ENCODE results near the gene PMAIP1.

- TF ChIP-seq CTCF (conservative IDR thresholded peaks at IDR 0.05; ENCODE audit: low read length): no peak
- TF ChIP-seq EZH2phosphoT487 (IDR thresholded peaks at IDR 0.05; ENCODE audit: borderline replicate concordance, low read depth, low read length): no peak
These were observed 22.4 kb upstream of the PMAIP1 start for GRCh38 chr18:59877361-59877760.
